LNCAP (cell line): ENCODE results near the gene PGA3.

ENCODE experiments used
- CTCF ChIP-seq: fragments of 450-650 bp; IDR thresholded peaks from 2 replicates; pipeline ENCODE4 v1.5.1; 2017; ENCODE audit warnings: mild to moderate bottlenecking

PGA3 gene

GRCh38 chr11:61174949-61175348 is 28.4 kb upstream of the PGA3 start:
- TF ChIP-seq CTCF = no peak

- TF ChIP-seq CTCF = no peak
These were observed 26.9 kb upstream of the PGA3 start for GRCh38 chr11:61176446-61176845.

- TF ChIP-seq CTCF = no peak
These were observed 21.8 kb upstream of the PGA3 start for GRCh38 chr11:61181489-61181888.

GRCh38 chr11:61183645-61184044 is 19.7 kb upstream of the PGA3 start:
- TF ChIP-seq CTCF = no peak

- TF ChIP-seq CTCF = no peak
These were observed 16.8 kb upstream of the PGA3 start for GRCh38 chr11:61186504-61186903.

GRCh38 chr11:61187505-61188130 is 15.7 kb upstream of the PGA3 start:
- TF ChIP-seq CTCF = peak; percentile 87

GRCh38 chr11:61189933-61190332 is 13.4 kb upstream of the PGA3 start:
- no peak for TF ChIP-seq CTCF

GRCh38 chr11:61193596-61193995 is 9.7 kb upstream of the PGA3 start:
- TF ChIP-seq CTCF = no peak
